Mucosa of stomach (tissue), 1 donor: Measurements from ENCODE around the gene TM9SF1.
"Not testable (repeated sequence)": the region's sequence is repeated elsewhere in the genome, so short reads cannot be mapped to it uniquely, and the experiment has no call there.

Experiments used
- H3K27me3 ChIP-seq: one replicate; pipeline ENCODE4 v1.7.0; 2013; ENCODE audit warnings: mild to moderate bottlenecking, low read length; ENCODE audit not compliant: control insufficient read depth, insufficient read depth
- H3K36me3 ChIP-seq: one replicate; pipeline ENCODE4 v1.7.0; 2013; ENCODE audit warnings: low read length; ENCODE audit not compliant: control insufficient read depth, insufficient read depth
- H3K4me1 ChIP-seq: one replicate; pipeline ENCODE4 v1.7.0; 2013; ENCODE audit warnings: mild to moderate bottlenecking, low read length; ENCODE audit not compliant: control insufficient read depth, insufficient read depth
- H3K4me3 ChIP-seq: one replicate; pipeline ENCODE4 v1.7.0; 2013; ENCODE audit warnings: low read length
- H3K9ac ChIP-seq: one replicate; pipeline ENCODE4 v1.7.0; 2013; ENCODE audit warnings: mild to moderate bottlenecking, low read length, moderate library complexity
- H3K9me3 ChIP-seq: one replicate; pipeline ENCODE4 v1.7.0; 2013; ENCODE audit warnings: mild to moderate bottlenecking, low read length, moderate library complexity; ENCODE audit not compliant: control insufficient read depth
- donor health status: Pancreatic carcinoma.

The TM9SF1 gene

DNA sequence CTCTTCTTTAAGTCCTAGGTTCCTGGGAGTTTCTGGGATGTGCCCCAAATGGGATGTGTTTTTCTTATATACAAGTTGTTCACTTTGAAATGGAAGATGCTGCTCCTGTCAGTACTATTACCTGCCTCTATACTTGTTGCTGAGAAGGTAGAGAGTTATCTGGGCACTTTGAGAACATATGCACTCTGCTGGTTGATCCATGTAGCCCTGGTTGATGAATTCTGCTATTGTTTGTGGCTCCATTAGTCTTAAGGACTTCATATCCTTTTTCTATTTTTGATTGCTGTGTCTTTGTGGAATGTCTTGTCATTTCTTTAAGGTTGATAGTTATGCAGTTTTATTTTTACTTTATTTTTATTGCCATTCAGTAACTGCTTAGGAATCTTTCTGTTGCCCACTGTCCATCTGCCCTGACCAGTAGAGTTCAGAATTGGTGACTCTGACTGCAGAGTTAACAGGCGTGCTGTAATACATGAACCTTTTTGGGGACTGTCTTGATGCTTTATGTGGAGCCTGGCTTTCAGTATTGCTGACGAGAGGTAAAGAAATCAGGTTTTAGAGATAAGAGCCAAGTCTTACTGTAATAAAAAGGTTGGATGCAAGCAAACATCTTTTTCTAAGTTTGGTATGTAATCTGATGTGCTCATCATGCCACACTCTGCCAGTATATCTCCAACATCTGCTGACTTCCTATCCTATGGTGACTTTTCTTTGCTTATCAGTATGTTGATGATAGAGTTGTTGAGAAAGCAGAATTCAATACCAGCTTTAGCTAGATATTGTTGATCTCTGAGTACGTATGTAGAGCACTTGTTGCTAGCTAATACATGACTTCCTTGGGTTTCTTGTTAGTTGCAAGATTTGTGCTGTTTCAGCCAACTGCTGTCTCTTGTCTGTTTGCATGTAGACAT, 39.1 kb upstream of the TM9SF1 start:
- Histone ChIP-seq H3K4me1 (peaks cover 8% of the 10 kb centered on the region), H3K4me3 (no peak overlapping the region), H3K9ac (no peak overlapping the region), H3K9me3 (no peaks in the 10 kb centered on the region), H3K27me3 (no peaks in the 10 kb centered on the region), H3K36me3 (no peaks in the 10 kb centered on the region)

DNA sequence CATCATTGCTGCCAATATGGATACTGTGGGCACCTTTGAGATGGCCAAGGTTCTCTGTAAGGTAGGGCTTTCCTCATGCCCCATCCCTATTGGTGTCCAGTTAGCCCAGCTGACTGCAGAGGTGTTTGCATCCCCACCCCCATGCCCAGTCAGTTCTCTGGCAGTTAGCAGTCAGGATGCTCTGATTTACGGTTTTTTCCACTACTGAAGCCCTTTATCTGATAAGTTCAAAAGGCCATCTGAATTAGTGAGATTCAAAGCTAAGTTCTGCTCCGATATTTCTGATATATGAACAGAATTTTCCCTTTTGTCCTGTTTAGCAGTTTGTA, 38.3 kb upstream of the TM9SF1 start:
- peak overlapping the region; percentile 87 for H3K4me3 ChIP-seq
- H3K27me3 ChIP-seq = no peaks in the 10 kb centered on the region
- H3K4me1 ChIP-seq = peaks cover 8% of the 10 kb centered on the region
- H3K9ac ChIP-seq = no peak overlapping the region
- H3K36me3 ChIP-seq = no peaks in the 10 kb centered on the region
- H3K9me3 ChIP-seq = no peaks in the 10 kb centered on the region

DNA sequence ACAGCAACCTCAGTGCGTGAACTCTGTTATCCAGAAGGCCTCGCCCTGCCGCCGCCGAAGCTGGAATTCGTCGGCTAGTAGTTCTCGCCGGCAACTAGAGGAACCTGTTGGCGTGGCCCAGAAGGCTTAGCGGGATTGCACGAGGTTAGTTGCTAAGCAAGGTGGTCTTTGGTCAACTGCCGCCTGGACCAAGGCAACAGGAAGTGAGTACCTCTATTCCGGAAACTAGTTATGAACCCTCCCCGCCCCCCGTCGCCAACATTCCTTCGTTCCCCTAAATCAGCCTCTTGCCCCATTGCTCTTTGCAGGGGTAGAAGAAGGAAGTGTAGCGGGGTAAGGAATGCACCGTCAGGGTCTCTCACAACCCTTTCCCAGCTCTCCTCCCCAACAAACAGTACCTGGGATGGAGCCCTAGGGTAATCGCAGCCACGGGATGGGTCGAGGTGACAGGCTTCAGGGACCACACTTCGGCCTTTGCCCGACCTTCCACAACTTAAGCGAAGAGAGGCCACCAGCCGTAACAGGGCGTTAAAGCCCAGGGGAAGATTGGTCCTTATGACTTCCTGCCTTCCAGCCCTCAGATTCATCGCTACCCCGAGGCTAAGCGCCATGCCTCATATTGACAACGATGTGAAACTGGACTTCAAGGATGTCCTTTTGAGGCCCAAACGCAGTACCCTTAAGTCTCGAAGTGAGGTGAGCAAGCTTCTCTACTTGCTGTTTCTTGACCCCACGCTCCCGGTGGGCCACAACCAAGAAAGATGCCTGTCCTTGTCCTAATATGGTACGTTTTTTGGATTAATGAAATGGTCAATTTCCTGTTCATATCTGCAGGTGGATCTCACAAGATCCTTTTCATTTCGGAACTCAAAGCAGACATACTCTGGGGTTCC, 37.6 kb upstream of the TM9SF1 start, which contains the start of gene GMPR2:
GMPR2 (plus strand) TSS at position 285 of the 893 bp plus-strand sequence; CDS start at position 610, 325 bp downstream.
- no peaks in the 10 kb centered on the region for H3K36me3 ChIP-seq

DNA sequence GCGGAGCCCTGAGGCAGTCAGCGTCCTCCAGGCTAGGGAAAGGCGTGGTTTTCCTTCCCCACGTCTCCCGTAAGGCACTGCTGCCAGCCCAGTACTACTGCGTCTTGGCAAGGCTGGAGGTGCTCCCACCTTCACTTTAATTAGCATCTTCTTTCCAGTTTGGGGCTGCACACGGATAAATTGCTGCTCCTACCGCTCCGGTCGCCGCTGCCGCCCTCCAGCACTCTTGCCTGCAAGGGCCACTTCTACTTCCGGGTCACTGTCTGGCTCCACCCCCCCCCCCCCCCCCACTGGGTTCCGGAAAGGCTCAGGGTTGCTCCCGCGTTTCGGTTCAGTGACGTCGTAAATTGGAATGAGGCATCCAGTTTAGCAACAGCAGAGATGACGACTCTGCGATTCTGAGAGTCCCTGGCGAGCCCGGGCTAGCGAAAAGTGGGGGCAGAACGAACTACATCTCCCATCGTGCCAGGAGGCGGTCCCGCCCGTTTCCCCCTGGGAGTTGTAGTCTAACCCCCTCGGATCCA, 36.9 kb upstream of the TM9SF1 start, which contains the start of gene NEDD8:
NEDD8 (minus strand) TSS at position 247 of the 524 bp plus-strand sequence; CDS start at position 147, 100 bp downstream.
- Histone ChIP-seq H3K4me3 (peak within 1 kb of the TSS; percentile 87), H3K27me3 (no peaks in the 10 kb centered on the region), H3K9ac (peak within 1 kb of the TSS; percentile 70), H3K36me3 (no peaks in the 10 kb centered on the region), H3K4me1 (peaks cover 8% of the 10 kb centered on the region), H3K9me3 (no peaks in the 10 kb centered on the region)

More for the DNA sequence above, 37.6 kb upstream of the TM9SF1 start, which contains the start of gene GMPR2:
- Histone ChIP-seq H3K27me3 (no peaks in the 10 kb centered on the region), H3K9ac (peak within 1 kb of the TSS; percentile 70), H3K4me1 (peaks cover 8% of the 10 kb centered on the region), H3K4me3 (peak within 1 kb of the TSS; percentile 87), H3K9me3 (no peaks in the 10 kb centered on the region)

DNA sequence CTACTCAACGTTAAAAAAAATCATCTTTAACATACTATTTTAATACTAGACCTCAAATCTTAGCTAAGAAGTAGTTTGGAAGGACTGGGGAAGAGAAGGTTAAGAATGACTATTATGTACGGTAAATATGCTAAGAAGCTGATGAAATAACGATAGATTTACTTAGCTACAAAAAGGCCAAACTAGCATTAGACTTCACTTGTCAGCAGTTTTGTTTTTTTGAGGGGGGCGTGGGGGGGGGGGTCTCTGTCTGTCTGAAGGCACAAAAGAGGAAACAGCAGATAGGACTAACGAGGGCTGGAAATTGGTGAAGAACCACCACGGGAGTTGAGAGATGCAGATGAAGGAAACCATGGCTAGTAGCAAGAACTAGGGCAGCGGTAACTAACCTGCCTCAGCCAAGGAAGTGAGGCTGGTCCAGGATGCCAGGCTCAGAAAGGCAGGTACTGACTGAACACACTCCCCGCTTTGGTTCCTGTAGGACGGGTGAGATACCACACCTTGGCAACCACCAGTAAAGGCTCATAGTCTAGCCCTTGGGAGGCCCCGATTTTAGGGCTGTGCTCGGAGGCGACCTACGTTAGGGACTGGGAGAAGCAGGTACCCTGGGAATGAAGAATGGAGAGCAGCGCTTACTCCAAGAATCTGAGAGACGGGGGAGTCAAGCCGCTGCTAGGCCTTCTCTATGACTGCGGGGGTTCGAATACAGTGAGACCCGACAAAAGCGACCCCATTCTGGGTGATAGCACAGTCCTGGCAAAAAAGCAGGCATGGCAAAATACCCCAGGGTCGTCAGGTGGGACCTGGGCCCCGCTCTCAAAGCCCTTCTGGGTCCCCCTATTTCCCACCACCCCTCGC, 36.3 kb upstream of the TM9SF1 start:
- Histone ChIP-seq H3K9ac (peak overlapping the region; percentile 70), H3K4me1 (peaks cover 8% of the 10 kb centered on the region), H3K4me3 (peak overlapping the region; percentile 87), H3K9me3 (no peaks in the 10 kb centered on the region), H3K27me3 (no peaks in the 10 kb centered on the region), H3K36me3 (no peaks in the 10 kb centered on the region)

DNA sequence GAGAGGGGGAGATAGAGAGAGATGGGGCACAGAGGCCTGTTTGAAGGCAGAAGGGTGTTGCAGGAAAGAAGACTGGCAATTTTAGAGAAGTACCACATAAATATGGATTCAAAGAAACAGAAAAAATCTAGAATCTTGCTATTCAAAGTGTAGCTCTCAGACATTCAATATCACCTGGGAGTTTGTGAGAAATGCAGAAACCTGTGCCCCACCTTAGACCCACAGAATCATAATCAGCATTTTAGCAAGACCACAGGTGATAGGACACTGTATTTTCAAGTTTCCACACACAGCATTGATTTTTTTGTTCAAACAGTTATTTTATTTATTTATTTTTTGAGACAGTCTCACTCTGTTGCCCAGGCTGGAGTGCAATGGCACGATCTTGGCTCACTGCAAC, 33.7 kb upstream of the TM9SF1 start:
- peaks cover 8% of the 10 kb centered on the region for H3K4me1 ChIP-seq
- H3K36me3 ChIP-seq = no peaks in the 10 kb centered on the region
- H3K9me3 ChIP-seq = no peaks in the 10 kb centered on the region
- no peak overlapping the region for H3K4me3 ChIP-seq
- H3K9ac ChIP-seq = no peak overlapping the region
- H3K27me3 ChIP-seq = no peaks in the 10 kb centered on the region

DNA sequence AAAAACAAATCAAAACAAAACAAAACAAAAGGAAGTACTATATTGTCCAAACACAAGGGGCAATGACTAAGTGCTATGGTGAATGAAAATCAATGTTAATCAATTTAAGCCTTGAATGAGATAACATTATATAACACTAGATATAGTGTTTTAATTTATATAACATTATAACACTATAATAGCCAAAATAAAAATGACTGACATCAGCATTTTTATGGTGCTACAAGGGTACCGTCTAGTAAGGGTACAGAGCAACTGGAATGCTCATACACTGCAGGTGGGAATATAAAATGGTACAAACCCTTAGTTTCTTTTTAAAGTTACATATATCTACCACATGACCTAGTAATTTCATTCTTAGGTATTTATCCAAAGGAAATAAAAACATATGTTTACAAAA, 31.2 kb upstream of the TM9SF1 start:
- Histone ChIP-seq H3K9me3 (no peaks in the 10 kb centered on the region), H3K4me1 (peaks cover 6% of the 10 kb centered on the region), H3K36me3 (no peaks in the 10 kb centered on the region), H3K9ac (no peak overlapping the region), H3K4me3 (no peak overlapping the region), H3K27me3 (no peaks in the 10 kb centered on the region)

DNA sequence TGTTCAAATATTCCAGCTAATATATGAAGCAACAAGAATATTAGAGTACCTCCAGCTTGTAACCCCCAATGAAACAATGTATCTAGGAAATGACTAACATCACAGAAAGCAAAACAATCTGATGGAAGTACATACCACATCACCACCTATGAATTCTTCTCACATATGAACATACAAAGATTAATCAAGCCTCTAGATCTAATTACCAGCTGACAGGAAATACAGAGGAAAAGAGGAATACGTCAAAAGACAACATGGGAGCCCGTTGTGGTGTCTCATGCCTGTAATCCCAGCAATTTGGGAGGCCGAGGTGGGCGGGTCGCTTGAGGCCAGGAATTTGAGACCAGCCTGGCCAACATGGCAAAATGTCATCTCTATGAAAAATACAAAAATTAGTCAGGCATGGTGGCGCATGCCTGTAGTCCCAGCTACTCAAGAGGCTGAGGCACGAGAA, 29.4 kb upstream of the TM9SF1 start:
- no peaks in the 10 kb centered on the region for H3K36me3 ChIP-seq
- H3K27me3 ChIP-seq = no peaks in the 10 kb centered on the region
- no peaks in the 10 kb centered on the region for H3K9me3 ChIP-seq
- no peak overlapping the region for H3K4me3 ChIP-seq
- no peak overlapping the region for H3K9ac ChIP-seq
- no peaks in the 10 kb centered on the region for H3K4me1 ChIP-seq

DNA sequence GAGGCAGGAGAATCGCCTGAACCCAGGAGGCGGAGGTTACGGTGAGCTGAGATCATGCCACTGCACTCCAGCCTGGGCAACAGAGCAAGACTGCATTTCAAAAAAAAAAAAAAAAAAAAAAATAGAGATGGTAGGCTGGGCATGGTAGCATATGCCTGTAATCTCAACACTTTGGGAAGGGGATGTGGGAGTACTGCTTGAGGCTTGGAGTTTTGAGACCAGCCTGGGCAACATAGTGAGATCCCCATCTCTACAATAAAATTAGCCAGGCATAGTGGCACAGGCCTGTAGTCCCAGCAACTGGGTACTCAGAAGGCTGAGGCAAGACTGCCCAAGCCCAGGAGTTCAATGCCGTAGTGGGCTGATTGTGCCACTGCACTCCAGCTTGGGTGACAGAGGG, 27.7 kb upstream of the TM9SF1 start:
- H3K36me3 ChIP-seq, H3K9me3 ChIP-seq, H3K9ac ChIP-seq, H3K4me3 ChIP-seq, H3K4me1 ChIP-seq, H3K27me3 ChIP-seq: not testable (repeated sequence)

DNA sequence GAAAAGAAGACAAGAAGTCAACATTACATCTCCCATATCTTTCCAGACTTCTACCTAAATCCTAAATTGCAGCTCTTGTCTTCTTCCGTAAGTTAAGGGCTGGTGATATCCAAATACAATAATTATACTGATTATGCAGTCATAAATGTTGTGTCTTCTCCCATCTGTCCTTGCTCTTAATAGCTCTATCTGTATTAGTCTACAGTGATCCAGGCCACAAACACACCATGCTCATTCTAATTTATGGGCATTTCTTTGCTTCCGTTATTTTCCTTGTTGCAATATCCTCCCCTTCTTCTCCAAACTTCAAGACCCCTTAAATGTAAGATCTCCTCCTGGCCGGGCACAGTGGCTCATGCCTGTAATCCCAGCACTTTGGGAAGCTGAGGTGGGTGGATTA, 24.3 kb upstream of the TM9SF1 start:
- H3K9me3 ChIP-seq = no peaks in the 10 kb centered on the region
- H3K27me3 ChIP-seq = no peaks in the 10 kb centered on the region
- no peak overlapping the region for H3K9ac ChIP-seq
- H3K4me1 ChIP-seq = no peaks in the 10 kb centered on the region
- no peak overlapping the region for H3K4me3 ChIP-seq
- peaks cover 6% of the 10 kb centered on the region for H3K36me3 ChIP-seq

DNA sequence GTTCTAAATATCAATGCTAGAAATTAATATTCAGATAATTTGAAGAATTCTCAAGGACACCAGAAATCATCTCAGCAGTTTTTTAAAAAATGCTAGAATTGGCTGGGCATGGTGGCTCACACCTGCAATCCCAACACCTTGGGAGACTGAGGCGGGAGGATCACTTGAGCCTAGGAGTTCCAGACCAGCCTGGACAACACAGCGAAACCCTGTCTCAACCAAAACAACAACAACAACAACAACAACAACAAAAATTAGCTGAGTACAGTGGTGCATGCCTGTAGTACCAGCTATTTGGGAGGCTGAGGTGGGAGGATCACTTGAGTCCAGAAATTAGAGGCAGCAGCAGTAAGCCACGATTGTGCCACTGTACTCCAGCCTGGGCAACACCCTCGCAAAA, 23.8 kb upstream of the TM9SF1 start:
- no peak overlapping the region for H3K9ac ChIP-seq
- H3K36me3 ChIP-seq = peaks cover 6% of the 10 kb centered on the region
- no peaks in the 10 kb centered on the region for H3K9me3 ChIP-seq
- H3K27me3 ChIP-seq = no peaks in the 10 kb centered on the region
- H3K4me3 ChIP-seq = no peak overlapping the region
- peaks cover 3% of the 10 kb centered on the region for H3K4me1 ChIP-seq
